HG02759 (cell line): ENCODE data around the gene ETHE1.
A peak's percentile ranks its signal among the peaks of the same experiment; 100 is the strongest.
"Not testable (repeated sequence)": the region's sequence is repeated elsewhere in the genome, so short reads cannot be mapped to it uniquely, and the experiment has no call there.

Experiments
- ATAC-seq: cut with Tn5 transposase; IDR thresholded peaks from one replicate; pipeline ENCODE4 v1.9.1; 2021; ENCODE audit warnings: mild to moderate bottlenecking, moderate library complexity; ENCODE audit not compliant: unreplicated experiment

Gene ETHE1

GRCh38 chr19:43552198-43552450 lies 25.1 kb upstream of the ETHE1 start:
- no peak for ATAC-seq

- no peak for ATAC-seq
Measured at GRCh38 chr19:43551399-43552197, 24.6 kb upstream of the ETHE1 start.

- ATAC-seq: no peak
Measured at GRCh38 chr19:43548706-43549105, 21.7 kb upstream of the ETHE1 start.

- not testable (repeated sequence) for ATAC-seq
Measured at GRCh38 chr19:43547926-43548325, 20.9 kb upstream of the ETHE1 start.

GRCh38 chr19:43546581-43546980 lies 19.6 kb upstream of the ETHE1 start:
- ATAC-seq: no peak

- ATAC-seq: no peak
Measured at GRCh38 chr19:43545981-43546380, 19.0 kb upstream of the ETHE1 start.

- no peak for ATAC-seq
Measured at GRCh38 chr19:43545276-43545675, 18.3 kb upstream of the ETHE1 start.

- no peak for ATAC-seq
Measured at GRCh38 chr19:43544077-43544476, 17.1 kb upstream of the ETHE1 start.

GRCh38 chr19:43541920-43542650 lies 15.1 kb upstream of the ETHE1 start:
- no peak for ATAC-seq

GRCh38 chr19:43540381-43540780 lies 13.4 kb upstream of the ETHE1 start:
- no peak for ATAC-seq

GRCh38 chr19:43538922-43539321 lies 11.9 kb upstream of the ETHE1 start:
- ATAC-seq: no peak

- ATAC-seq: no peak
Measured at GRCh38 chr19:43534816-43535761, 8.1 kb upstream of the ETHE1 start.

- ATAC-seq: no peak
Measured at GRCh38 chr19:43534305-43534815, 7.4 kb upstream of the ETHE1 start.

GRCh38 chr19:43533546-43534304 lies 6.7 kb upstream of the ETHE1 start:
- ATAC-seq: peak; percentile 56

- peak; percentile 66 for ATAC-seq
Measured at GRCh38 chr19:43532962-43533545, 6.1 kb upstream of the ETHE1 start, which contains the start of gene ZNF575. Gene ZNF575, plus strand, starts transcription at chr19:43533188. Its CDS starts 1,235 bp downstream, at chr19:43534423.

GRCh38 chr19:43532571-43532961 lies 5.6 kb upstream of the ETHE1 start:
- peak; percentile 24 for ATAC-seq

- ATAC-seq: no peak
Measured at GRCh38 chr19:43527860-43528622, 1.0 kb upstream of the ETHE1 start.

GRCh38 chr19:43525836-43526771 lies 897 bp downstream of the ETHE1 start:
- ATAC-seq: no peak
